ENCODE results near the gene PKIG. TPM values are rescaled to one million over a fixed set of nuclear protein-coding genes. Genes with fewer than 3 reads are reported as not detected.

The PKIG gene
- polyA plus RNA-seq, 1 of the 3 experiments (the other 2 are of a cell fraction), result 92.9 TPM

DNA sequence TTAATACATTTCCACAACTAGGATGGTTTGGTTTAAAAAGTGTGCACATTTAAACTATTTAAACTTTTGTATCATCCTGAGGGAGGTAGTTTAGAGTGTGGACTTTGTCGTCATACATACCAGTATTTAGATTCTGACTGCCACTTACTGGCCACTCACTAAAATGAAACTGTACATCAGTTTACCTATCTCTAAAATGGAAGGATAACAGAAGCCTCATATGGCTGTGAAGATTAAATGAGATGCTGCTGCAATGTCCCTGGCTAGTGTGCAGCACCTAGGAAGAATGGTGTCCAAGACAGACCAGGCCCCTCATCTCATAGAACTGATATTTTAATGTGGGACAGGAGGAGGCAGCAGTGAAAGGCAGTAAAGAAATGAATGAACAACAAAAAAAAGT is 12.0 kb upstream of the PKIG start:
- TF ChIP-seq POLR2AphosphoS5 (IDR thresholded peaks at IDR 0.05; ENCODE audit: low read depth, low read length) (no peak), EP300 (IDR thresholded peaks at IDR 0.05; ENCODE audit: borderline replicate concordance in 1 of 2, low read depth in 1 of 2, low read length in 1 of 2) (no peak), EZH2phosphoT487 (IDR thresholded peaks at IDR 0.05; ENCODE audit: borderline replicate concordance, low read depth) (no peak), MXI1 (IDR thresholded peaks at IDR 0.05; ENCODE audit: low read depth, low read length) (no peak), RAD21 (IDR thresholded peaks at IDR 0.05; ENCODE audit: low read length) (no peak), SIN3A (IDR thresholded peaks at IDR 0.05; ENCODE audit: borderline replicate concordance, low read depth, low read length) (no peak), GATA2 (CRISPR knock-in tag; IDR thresholded peaks at IDR 0.05) (no peak), NRF1 (IDR thresholded peaks at IDR 0.05; ENCODE audit: low read depth, low read length) (no peak), JUND (IDR thresholded peaks at IDR 0.05) (no peak), NFIC (IDR thresholded peaks at IDR 0.05; ENCODE audit: borderline replicate concordance) (no peak), GABPA (IDR thresholded peaks at IDR 0.05; ENCODE audit: low read depth) (no peak), TAF1 (IDR thresholded peaks at IDR 0.05; ENCODE audit: borderline replicate concordance, low read depth, low read length) (no peak), FOSL2 (IDR thresholded peaks at IDR 0.05; ENCODE audit: borderline replicate concordance, low read depth) (no peak), TCF12 (IDR thresholded peaks at IDR 0.05) (no peak), RXRA (IDR thresholded peaks at IDR 0.05; ENCODE audit: borderline replicate concordance, low read depth) (no peak)
- TF ChIP-seq, protein P1, sequence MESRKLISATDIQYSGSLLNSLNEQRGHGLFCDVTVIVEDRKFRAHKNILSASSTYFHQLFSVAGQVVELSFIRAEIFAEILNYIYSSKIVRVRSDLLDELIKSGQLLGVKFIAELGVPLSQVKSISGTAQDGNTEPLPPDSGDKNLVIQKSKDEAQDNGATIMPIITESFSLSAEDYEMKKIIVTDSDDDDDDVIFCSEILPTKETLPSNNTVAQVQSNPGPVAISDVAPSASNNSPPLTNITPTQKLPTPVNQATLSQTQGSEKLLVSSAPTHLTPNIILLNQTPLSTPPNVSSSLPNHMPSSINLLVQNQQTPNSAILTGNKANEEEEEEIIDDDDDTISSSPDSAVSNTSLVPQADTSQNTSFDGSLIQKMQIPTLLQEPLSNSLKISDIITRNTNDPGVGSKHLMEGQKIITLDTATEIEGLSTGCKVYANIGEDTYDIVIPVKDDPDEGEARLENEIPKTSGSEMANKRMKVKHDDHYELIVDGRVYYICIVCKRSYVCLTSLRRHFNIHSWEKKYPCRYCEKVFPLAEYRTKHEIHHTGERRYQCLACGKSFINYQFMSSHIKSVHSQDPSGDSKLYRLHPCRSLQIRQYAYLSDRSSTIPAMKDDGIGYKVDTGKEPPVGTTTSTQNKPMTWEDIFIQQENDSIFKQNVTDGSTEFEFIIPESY (IDR thresholded peaks at IDR 0.05; ENCODE audit: borderline replicate concordance, low read depth), result no peak
- TF ChIP-seq, protein P2, sequence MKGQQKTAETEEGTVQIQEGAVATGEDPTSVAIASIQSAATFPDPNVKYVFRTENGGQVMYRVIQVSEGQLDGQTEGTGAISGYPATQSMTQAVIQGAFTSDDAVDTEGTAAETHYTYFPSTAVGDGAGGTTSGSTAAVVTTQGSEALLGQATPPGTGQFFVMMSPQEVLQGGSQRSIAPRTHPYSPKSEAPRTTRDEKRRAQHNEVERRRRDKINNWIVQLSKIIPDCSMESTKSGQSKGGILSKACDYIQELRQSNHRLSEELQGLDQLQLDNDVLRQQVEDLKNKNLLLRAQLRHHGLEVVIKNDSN (IDR thresholded peaks at IDR 0.05; ENCODE audit: borderline replicate concordance, low read depth), result no peak
- TF ChIP-seq, protein P3, sequence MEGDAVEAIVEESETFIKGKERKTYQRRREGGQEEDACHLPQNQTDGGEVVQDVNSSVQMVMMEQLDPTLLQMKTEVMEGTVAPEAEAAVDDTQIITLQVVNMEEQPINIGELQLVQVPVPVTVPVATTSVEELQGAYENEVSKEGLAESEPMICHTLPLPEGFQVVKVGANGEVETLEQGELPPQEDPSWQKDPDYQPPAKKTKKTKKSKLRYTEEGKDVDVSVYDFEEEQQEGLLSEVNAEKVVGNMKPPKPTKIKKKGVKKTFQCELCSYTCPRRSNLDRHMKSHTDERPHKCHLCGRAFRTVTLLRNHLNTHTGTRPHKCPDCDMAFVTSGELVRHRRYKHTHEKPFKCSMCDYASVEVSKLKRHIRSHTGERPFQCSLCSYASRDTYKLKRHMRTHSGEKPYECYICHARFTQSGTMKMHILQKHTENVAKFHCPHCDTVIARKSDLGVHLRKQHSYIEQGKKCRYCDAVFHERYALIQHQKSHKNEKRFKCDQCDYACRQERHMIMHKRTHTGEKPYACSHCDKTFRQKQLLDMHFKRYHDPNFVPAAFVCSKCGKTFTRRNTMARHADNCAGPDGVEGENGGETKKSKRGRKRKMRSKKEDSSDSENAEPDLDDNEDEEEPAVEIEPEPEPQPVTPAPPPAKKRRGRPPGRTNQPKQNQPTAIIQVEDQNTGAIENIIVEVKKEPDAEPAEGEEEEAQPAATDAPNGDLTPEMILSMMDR (IDR thresholded peaks at IDR 0.05), result no peak
- TF ChIP-seq, protein P4, sequence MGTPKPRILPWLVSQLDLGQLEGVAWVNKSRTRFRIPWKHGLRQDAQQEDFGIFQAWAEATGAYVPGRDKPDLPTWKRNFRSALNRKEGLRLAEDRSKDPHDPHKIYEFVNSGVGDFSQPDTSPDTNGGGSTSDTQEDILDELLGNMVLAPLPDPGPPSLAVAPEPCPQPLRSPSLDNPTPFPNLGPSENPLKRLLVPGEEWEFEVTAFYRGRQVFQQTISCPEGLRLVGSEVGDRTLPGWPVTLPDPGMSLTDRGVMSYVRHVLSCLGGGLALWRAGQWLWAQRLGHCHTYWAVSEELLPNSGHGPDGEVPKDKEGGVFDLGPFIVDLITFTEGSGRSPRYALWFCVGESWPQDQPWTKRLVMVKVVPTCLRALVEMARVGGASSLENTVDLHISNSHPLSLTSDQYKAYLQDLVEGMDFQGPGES (IDR thresholded peaks at IDR 0.05; ENCODE audit: low read depth, low read length), result no peak
- DNase-seq, result no peak
- Histone ChIP-seq H3K9me3 (no peaks in the 10 kb centered on the region), H4K20me1 (ENCODE audit: insufficient read depth) (no peaks in the 10 kb centered on the region), H3K4me2 (no peak overlapping the region), H3F3A (replicated peaks; ENCODE audit: insufficient read depth) (peaks cover 29% of the 10 kb centered on the region), H3K27me3 (ENCODE audit: insufficient read depth) (no peaks in the 10 kb centered on the region), H3K4me3 (ENCODE audit: low read depth in 2 of 2, low read length in 1 of 2) (no peak overlapping the region), H2AFZ (ENCODE audit: low read depth) (no peak overlapping the region), H3K9ac (no peak overlapping the region), H3K79me2 (ENCODE audit: insufficient read depth) (peaks cover 47% of the 10 kb centered on the region), H3K4me1 (ENCODE audit: control insufficient read depth in 1 of 2, insufficient read depth in 2 of 2, low read depth in 1 of 2, low read length in 1 of 2) (peaks cover 16 to 20% of the 10 kb centered on the region in 2 experiments; a peak in 3 of 4 replicates), H3K27ac (ENCODE audit: low read depth in 2 of 2, low read length in 1 of 2) (no peak overlapping the region), H3K36me3 (replicated peaks in 1 of 2; ENCODE audit: control insufficient read depth in 1 of 2, insufficient read depth in 2 of 2, low read length in 1 of 2) (no peaks in the 10 kb centered on the region), H3K9me2 (no peaks in the 10 kb centered on the region)
- POLR2A ChIA-PET, result no interaction called here
- WGBS (ENCODE audit: low lambda C conversion rate), result 90% methylated on average over 1 of the region's 1 CpG
- CTCF ChIA-PET, result no interaction called here
